SU-DHL-6 (cell line): ENCODE results near the gene ANXA1.

Experiments used
- H2AFZ ChIP-seq: fragments of 200-600 bp; sonication (generic); 2 replicates; pipeline ENCODE4 v1.6.1; 2014; ENCODE audit warnings: low read depth, mild to moderate bottlenecking, moderate library complexity, mixed read lengths, antibody characterized with exemption, low read length; ENCODE audit not compliant: severe bottlenecking
- H3F3A ChIP-seq: fragments of 200-600 bp; shearing (Covaris generic); 2 replicates; pipeline ENCODE4 v1.6.0; 2016; ENCODE audit warnings: antibody characterized with exemption, mild to moderate bottlenecking; ENCODE audit not compliant: insufficient read depth
- H3K27ac ChIP-seq: fragments of 200-600 bp; sonication (generic); 2 replicates; pipeline ENCODE4 v1.5.1; 2016; ENCODE audit warnings: low read depth, mild to moderate bottlenecking, low read length, moderate library complexity, mixed read lengths
- H3K27me3 ChIP-seq: fragments of 200-600 bp; sonication (generic), shearing (Covaris generic); 2 replicates; pipeline ENCODE4 v1.6.0; 2014; ENCODE audit warnings: mild to moderate bottlenecking, low read length
- H3K36me3 ChIP-seq: fragments of 200-600 bp; sonication (generic); 2 replicates; pipeline ENCODE4 v1.6.1; 2014; ENCODE audit warnings: mild to moderate bottlenecking, low read length, mixed read lengths
- H3K4me2 ChIP-seq: fragments of 300-600, 200-600 bp; shearing (Covaris generic), sonication (generic); 2 replicates; pipeline ENCODE4 v1.6.0; 2014; ENCODE audit warnings: low read length, low read depth, mild to moderate bottlenecking; ENCODE audit not compliant: poor library complexity, severe bottlenecking
- H3K4me3 ChIP-seq: fragments of 200-600 bp; sonication (generic); 2 replicates; pipeline ENCODE4 v1.5.1; 2014; ENCODE audit warnings: antibody characterized with exemption, low read length, mild to moderate bottlenecking, mixed read lengths; ENCODE audit not compliant: insufficient read depth, poor library complexity, severe bottlenecking
- H3K79me2 ChIP-seq: fragments of 200-600 bp; sonication (generic); 2 replicates; pipeline ENCODE4 v1.6.1; 2014; ENCODE audit warnings: mild to moderate bottlenecking, low read length, moderate library complexity; ENCODE audit not compliant: insufficient read depth
- H3K9ac ChIP-seq: fragments of 200-600 bp; sonication (generic); 2 replicates; pipeline ENCODE4 v1.7.0; 2014; ENCODE audit warnings: mild to moderate bottlenecking, low read length
- H3K9me2 ChIP-seq: fragments of 200-600 bp; sonication (generic); replicated peaks from 2 replicates; pipeline ENCODE4 v1.6.1; 2014; ENCODE audit warnings: low read length; ENCODE audit not compliant: insufficient read depth
- H3K9me3 ChIP-seq: fragments of 200-600 bp; sonication (generic); 2 replicates; pipeline ENCODE4 v1.6.1; 2014; ENCODE audit warnings: low read length, mixed read lengths; ENCODE audit not compliant: insufficient read depth
- H4K20me1 ChIP-seq: fragments of 200-600 bp; sonication (generic); 2 replicates; pipeline ENCODE4 v1.6.1; 2014; ENCODE audit warnings: low read depth, mild to moderate bottlenecking, antibody characterized with exemption, low read length, moderate library complexity, mixed read lengths
- EZH2phosphoT487 ChIP-seq: fragments of 200-600 bp; sonication (generic), shearing (Covaris generic); conservative IDR thresholded peaks from 2 replicates; pipeline ENCODE4 v1.6.1; 2018; ENCODE audit warnings: mild to moderate bottlenecking, antibody characterized with exemption, low read length, moderate library complexity, mixed read lengths
- TF ChIP-seq, protein P1 (sequence below): fragments of 200-600 bp; sonication (generic); IDR thresholded peaks from one replicate; pipeline ENCODE4 v1.5.1; 2017; ENCODE audit warnings: antibody characterized with exemption, mild to moderate bottlenecking, low read length, moderate library complexity; ENCODE audit not compliant: insufficient read depth, poor library complexity, severe bottlenecking

ANXA1 gene

DNA sequence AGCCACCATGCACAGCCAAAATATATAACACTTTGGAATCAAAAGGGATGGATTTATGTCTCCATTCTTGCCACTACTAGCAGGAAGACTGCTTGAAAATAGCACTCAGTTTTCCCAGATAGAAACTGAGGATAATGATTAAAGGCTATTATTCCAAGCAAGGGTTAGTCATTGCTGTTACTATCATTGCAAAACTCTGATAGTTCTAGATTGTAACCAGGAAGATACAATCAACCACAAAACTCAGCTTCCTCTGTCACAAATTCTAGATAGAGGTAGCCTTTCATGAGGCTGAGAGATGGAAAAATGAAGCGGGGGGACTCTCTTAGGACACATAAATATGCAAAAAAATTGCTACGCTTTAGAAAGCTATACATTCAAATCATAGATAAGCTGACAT is 3.1 kb downstream of the ANXA1 start:
- Histone ChIP-seq H3F3A (no peaks in the 10 kb centered on the region), H3K36me3 (no peaks in the 10 kb centered on the region), H3K4me2 (no peak overlapping the region), H3K79me2 (no peaks in the 10 kb centered on the region), H4K20me1 (no peaks in the 10 kb centered on the region), H3K27ac (no peak overlapping the region), H2AFZ (no peak overlapping the region), H3K27me3 (no peaks in the 10 kb centered on the region), H3K9me2 (no peaks in the 10 kb centered on the region), H3K9ac (no peak overlapping the region), H3K4me3 (no peak overlapping the region), H3K9me3 (no peaks in the 10 kb centered on the region)
- TF ChIP-seq, protein P1, sequence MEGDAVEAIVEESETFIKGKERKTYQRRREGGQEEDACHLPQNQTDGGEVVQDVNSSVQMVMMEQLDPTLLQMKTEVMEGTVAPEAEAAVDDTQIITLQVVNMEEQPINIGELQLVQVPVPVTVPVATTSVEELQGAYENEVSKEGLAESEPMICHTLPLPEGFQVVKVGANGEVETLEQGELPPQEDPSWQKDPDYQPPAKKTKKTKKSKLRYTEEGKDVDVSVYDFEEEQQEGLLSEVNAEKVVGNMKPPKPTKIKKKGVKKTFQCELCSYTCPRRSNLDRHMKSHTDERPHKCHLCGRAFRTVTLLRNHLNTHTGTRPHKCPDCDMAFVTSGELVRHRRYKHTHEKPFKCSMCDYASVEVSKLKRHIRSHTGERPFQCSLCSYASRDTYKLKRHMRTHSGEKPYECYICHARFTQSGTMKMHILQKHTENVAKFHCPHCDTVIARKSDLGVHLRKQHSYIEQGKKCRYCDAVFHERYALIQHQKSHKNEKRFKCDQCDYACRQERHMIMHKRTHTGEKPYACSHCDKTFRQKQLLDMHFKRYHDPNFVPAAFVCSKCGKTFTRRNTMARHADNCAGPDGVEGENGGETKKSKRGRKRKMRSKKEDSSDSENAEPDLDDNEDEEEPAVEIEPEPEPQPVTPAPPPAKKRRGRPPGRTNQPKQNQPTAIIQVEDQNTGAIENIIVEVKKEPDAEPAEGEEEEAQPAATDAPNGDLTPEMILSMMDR: no peak
- TF ChIP-seq EZH2phosphoT487: no peak

DNA sequence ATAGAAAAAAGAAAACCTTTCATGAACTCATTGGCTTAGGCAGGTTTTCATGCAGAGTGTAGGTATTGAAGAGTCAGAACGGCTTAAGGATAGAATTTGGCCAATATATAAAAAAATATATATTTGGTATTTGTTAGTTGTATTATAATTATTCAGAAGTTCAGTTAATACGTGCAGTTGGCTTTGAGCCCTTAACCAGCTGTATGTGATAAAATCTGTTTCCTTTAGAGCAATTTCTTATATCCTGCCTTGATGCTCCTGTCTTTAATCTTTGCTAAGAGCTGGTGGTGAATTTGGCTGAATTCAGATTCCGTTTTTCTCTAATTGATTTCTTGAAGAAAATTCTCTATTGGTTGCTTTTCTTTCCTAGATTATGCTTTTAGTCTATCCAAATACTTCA is 3.7 kb downstream of the ANXA1 start:
- no peaks in the 10 kb centered on the region for H3K36me3 ChIP-seq
- H2AFZ ChIP-seq: no peak overlapping the region
- no peaks in the 10 kb centered on the region for H3K79me2 ChIP-seq
- H3K4me2 ChIP-seq: no peak overlapping the region
- H3K9ac ChIP-seq: no peak overlapping the region
- H3K27me3 ChIP-seq: no peaks in the 10 kb centered on the region
- no peak overlapping the region for H3K27ac ChIP-seq
- no peaks in the 10 kb centered on the region for H3K9me3 ChIP-seq
- H3K9me2 ChIP-seq: no peaks in the 10 kb centered on the region
- no peaks in the 10 kb centered on the region for H3F3A ChIP-seq
- TF ChIP-seq, protein P1: no peak
- no peak for TF ChIP-seq EZH2phosphoT487
- no peak overlapping the region for H3K4me3 ChIP-seq
- H4K20me1 ChIP-seq: no peaks in the 10 kb centered on the region

DNA sequence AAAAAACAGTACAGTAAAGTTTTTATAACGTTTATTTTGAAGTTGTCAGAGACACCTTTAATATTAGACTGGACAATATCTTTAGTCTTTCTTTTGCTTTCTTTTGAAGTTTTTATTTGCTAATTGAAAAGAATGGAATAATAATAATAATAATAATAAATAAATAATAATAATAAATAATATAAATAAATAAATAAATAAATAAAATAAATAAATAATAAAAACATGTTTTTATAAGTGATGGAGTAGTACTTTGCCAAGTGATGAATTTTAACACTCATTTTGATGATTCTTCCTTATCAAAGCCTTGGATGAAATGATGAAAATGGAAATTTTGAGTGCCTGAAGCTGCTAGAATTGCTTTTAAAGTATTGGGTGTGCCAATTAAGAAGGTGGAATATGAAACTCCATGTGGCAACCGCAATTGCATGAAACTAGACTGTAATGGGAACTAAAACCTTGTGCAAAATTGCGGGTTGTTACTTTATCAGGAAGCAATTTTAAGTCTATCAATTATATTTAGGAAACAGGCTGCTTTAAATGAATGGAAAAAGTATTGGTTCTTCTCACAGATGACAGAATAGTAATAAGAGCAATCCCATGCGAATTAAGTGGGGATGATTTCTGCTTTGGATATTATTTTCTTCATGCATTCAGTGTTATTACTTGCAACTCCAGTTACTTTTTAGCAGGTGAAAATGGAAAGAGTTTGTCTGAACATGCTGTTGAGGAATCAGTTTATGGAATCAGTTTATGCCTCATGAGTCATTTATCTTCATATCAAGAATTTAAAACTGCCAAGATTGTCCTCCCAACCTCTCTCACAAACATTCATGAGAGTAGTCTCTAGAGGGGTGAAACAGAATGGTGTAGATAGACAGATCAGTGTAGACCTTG is 4.6 kb downstream of the ANXA1 start:
- H2AFZ ChIP-seq: no peak overlapping the region
- TF ChIP-seq, protein P1: no peak
- TF ChIP-seq EZH2phosphoT487: no peak
- no peaks in the 10 kb centered on the region for H3K36me3 ChIP-seq
- H3F3A ChIP-seq: no peaks in the 10 kb centered on the region
- H3K9me2 ChIP-seq: no peaks in the 10 kb centered on the region
- no peak overlapping the region for H3K27ac ChIP-seq
- no peak overlapping the region for H3K4me3 ChIP-seq
- H3K79me2 ChIP-seq: no peaks in the 10 kb centered on the region
- no peaks in the 10 kb centered on the region for H3K27me3 ChIP-seq
- no peak overlapping the region for H3K9ac ChIP-seq
- H4K20me1 ChIP-seq: no peaks in the 10 kb centered on the region
- H3K9me3 ChIP-seq: no peaks in the 10 kb centered on the region
- H3K4me2 ChIP-seq: no peak overlapping the region
